DMS 273 (cell line): ENCODE data around the gene ESPL1.

Experiments
- DNase-seq: peaks from one replicate; lab custom pipeline; 2025; ENCODE audit not compliant: unreplicated experiment; lab: John Stamatoyannopoulos, UW

ESPL1 gene

DNA sequence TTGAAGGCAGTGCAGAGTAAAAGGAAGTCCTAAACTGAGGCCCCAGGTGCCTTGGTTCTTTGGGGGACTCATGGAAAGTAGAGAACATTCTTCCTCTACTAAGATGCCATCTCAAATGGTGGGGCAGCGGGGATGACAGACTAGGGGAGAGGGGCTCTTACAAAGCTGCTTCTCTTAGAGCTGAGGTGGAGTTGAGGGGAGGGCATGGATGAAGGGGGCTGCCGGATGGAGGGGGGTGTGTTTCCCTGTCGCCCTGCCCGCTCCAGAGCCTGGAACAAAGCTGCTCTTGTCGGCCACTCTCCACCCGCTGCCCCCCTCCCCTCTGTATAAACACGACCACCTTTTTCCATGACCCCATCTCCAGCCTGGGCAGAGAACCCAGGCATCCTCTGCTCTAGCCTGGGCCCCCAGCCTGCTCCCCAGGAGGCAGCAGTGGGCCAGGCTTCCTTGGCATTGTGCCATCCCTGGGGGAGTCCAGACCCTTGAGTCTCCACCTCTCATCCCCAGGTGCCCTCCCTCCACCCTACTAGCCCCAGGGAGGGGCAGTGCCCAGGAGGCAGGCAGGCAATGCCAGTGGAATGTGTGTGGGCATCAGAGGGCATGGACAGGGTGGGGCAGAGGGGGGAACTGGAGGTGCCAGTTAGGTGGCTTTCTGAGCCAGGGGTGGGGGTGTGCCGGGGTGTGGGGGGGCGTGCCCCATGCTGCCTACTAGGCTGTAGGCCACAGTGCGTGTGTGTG lies 37.8 kb upstream of the ESPL1 start:
- no peak for DNase-seq

DNA sequence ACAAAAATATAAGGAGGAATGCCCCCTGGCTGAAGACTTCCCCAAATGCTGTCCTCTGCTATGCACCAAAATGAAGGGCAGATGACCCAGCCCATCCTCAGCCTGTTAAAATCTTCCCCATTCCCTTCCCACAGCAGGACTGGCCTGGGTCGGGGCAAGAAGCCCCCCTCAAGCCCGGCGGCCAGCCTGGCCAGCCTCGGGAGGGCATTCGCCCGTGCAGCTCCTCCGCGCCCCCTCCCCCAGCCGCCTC lies 36.5 kb upstream of the ESPL1 start:
- DNase-seq: no peak

DNA sequence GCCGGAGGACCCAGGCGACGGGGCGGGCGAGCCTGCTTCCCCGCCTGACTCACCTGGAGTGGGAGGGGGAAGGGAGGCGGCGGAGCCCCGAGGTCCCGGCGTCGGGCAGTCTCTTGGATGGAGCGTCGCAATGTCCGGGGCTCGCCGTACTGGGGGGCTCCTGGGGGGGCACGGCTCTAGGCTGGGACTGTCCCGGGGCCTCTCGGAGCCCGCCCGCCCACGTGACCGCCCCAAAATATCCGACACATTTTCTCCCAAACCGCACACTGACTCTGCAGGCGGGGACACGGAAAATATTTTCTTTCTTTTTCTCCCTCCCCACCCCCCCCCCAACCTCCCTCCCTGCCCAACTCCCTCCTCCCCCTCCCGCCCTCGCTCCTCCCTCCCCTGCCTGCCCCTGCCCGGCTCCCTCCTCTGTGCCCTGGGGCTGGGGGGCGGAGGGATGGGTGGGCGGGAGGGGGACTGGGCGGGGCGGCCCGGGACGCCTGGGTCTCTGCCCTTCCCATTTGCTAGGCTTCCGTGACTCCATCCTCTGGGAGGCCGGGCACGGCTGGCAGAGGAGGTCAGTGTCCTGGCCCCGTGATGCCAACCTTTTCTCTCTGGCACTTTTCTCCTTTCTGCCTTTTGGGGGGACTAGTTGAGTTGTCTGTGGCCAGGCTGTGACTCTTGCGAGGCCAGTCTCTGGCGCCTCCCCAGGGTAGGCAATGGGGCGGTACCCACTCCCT lies 36.0 kb upstream of the ESPL1 start, which contains the start of gene RARG:
TSS of gene RARG (minus strand) at position 289 of the 725 bp plus-strand sequence. CDS start 4,664 bp downstream, outside the sequence.
- DNase-seq: peak; percentile 72

DNA sequence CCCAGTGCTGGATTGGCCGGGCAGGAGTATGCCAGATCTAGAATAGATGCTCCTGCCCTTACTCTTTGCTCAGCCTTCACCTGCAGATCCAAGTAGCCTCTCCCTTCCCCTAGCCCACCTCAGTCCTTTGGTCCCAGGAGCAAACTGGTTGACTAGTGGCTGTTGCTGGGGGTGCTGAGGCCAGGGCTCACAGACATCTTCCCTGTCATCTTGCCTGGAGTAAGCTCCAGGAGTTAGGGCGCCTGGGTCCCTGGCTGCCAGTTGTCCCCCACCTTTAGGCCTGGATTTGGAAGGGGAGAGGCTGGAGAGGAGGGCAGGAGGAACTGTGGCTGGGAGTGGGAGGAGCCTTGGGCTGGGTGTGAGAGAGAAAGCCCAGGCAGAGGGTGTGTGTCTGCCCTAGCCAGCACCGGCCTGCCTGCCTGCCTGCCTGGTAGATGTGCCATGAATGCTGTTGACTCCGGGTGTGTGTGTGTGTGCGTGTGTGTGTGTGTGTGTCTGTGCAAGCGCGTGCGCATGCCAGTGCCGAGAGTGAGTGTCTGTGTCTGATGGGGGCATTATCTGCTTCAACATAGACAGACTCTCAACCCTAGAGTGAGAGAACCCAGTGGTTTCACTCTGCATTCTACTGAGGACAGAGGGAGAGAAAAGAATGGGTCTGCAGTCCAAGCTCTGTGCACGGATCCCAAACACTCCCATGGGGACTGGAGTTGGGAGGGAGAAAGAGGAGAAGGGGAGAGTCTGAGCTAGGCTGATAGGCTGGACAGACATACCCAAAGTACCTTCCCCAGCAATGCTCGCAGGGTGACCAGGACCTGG lies 35.2 kb upstream of the ESPL1 start:
- peak; percentile 49 for DNase-seq

DNA sequence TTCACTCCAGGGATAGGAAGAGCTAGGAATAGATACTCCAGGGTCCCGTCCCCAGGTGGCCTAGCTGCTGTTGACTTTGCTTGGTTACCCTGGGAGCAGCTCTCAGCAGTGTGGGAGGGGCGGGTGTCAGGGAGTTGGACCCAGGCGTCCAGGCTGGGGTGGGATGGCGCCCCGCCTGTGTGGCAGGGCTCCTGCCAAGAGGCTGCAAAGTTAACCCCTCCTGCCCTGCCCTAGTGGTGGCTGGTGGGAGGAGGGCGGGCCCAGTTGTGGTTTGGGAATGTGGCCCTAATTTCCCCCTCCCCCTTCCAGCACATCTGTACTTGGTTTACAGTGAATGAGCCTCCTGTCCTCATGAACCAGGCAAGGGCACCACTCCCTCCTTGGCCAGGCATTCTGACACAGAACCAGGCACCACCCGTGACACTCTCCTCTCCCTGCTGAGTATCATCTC lies 34.4 kb upstream of the ESPL1 start:
- DNase-seq: no peak

DNA sequence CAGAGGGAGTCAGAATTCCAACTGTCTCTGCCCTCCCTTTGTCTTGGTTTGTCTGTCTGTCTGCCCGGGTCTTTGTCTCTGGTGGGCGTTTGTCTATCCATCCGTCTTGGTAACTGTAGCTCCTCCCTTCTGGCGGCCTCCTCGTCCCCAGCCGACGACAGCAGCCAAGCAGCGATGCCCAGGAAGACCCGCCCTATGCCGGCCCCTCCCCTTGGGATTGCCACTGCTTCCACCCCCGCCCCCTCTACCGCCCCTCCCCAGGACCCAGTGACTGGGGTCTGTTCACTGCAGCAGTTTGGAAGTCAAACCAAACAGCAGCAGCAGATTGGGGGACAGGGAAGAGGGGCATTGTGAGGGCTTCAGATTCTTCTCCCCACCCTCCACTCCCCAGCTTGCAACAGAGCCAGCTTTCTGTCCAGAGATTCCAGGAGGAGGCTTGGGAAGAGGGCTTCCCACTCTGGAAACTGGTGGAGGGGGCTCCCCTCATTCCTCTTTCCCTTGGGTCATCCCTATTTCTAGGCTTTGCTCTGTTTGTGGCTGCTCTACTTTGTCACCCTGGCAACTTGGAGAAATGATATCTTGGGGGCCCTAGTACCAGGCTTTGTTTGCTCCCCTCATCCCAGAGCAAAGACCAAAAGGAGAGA lies 33.7 kb upstream of the ESPL1 start:
- DNase-seq: peak; percentile 34

DNA sequence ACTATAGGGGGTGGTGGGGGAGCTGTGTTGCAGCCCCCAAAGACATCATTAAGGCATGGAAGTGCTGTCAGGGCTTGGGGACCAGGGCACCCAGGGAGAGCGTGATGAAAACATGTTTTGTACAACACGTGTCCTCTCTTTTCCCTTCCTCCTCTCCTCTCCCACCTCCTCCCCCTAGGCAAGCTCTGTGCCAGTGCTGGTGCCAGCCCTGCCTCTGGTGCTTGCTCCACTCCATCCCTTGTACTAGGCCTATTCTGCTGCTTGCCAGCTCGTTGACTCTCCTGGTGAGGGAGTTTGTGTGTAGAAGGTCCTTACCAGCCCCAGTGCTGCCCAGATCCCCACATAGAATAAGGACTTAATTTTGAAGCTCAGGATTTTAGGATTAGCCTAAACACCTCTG lies 32.9 kb upstream of the ESPL1 start:
- no peak for DNase-seq

DNA sequence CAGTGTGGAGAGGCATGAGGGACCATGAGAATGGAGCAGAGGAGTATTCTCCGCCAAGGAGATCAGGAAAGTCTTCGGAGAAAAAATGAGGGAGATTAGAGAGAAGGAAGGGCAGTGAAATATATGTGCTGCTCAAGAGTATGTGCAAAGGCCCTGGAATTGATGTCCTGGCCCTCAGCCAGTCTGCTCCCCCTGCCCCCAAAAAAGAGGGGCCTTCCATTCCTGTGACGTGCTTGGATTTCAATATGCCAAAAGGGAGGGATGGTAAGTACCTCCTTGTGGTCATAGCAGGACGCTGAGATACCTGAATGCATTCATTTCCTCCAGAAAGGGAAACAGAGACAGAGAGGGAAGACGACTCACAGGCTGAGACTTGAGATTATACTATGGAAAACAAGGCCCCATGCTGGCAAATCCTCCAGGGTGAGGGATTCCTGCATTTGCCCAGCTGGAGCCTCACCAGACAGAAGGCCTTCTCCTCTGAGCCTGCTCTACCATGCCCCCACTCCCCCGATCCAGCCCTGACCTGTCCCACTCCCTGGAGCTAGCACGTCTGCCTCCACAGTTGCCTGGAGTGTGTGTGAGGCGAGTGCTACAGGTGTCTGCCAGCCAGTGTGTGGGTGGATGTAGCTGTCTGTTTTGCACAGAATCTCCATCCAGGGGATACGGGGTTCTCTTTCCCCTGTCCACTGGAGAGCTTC lies 32.2 kb upstream of the ESPL1 start:
- DNase-seq: peak; percentile 65

DNA sequence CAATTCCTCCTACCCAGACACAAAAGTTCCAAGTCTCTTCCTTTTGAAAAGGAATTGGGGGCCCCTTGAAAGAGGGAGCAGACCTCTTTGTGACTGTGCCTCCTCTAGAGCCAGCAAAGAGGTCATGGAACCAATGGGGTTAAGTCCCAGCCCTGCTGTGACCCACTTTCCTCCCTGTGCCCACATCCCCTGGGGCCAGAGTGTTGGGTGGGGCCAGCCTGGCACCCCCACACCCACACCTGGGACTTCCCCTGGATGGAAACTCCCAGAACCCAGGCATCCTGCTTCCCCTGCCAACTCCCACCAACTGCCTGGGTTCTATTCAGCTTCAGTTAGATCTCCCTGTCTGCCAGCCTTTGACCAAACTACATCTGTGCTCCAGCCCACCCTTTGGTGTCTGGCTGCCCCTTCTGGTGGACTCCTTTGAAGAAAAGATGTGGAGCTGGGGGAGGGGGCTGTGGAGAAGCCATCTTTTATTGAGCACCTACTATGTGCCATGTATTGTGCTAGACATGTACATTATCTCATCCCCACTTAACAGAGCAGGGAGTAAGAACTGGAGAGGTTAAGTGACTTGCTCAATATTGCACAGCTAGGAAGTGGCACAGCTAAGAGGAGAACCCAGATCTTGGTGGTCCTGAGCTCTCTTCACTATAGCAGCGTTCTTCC lies 31.5 kb upstream of the ESPL1 start:
- DNase-seq: no peak

DNA sequence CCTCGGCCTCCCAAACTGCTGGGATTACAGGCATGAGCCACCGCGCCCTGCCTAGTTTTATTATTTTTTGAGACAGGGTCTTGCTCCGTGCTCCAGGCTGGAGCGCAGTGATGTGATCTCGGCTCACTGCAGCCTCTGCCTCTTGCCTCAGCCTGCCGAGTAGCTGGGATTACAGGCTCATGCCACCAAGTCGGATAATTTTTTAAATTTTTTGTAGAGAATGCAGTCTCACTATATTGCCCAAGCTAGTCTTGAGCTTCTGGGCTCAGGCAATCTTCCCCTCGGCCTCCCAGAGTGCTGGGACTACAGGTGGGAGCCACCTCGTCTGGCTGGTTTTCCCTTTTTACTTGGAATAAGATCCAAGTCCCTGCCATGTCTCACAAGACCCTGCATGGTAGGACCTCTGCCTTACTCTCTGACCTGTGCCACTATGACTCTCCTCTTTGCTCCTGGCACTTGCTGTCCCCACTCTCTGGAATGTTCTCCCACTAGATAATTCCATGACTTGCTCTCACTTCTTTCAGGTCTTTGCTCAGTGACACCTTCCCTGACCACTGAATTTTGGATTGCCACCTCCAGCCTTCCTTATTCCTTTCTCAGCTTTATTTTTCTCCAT lies 28.3 kb upstream of the ESPL1 start:
- no peak for DNase-seq

DNA sequence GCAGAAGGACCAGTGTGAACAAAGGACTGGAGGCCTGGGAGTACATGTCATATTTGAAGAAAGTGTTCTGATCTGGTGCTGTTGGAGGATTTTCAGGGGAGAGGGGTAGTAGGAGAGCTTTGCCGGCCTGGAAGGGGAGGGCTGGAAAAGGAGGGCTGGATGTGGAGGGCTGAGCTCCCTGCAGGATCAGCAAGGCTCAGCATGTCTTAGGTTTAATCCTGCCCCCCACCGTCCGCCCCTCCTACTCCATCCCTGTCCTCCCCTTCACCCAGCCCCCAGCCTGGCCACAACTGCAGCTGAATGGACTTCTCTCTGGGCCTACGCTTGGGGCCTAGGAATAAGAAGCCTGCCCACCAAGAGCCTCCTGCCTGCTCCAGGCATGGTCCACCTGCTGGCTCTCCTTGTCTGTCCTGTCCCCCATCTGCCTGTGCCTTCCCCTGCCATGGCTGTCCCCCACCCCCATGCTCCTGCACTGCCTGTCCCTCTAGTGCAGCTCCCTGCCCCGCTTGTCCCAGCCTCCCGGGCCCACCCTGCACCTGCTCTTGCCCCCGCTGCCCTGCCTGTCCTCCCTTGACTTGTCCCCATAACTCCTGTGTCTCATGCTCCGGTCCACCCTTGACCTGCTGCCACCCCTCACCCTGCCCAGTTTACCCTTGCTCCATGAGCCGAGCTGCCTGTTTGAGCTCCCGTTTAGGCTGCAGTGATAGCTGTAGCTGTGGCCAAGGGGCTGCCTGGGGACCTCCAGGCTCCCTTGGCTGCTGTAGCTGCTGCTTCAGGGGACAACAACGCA lies 26.3 kb upstream of the ESPL1 start:
- no peak for DNase-seq

DNA sequence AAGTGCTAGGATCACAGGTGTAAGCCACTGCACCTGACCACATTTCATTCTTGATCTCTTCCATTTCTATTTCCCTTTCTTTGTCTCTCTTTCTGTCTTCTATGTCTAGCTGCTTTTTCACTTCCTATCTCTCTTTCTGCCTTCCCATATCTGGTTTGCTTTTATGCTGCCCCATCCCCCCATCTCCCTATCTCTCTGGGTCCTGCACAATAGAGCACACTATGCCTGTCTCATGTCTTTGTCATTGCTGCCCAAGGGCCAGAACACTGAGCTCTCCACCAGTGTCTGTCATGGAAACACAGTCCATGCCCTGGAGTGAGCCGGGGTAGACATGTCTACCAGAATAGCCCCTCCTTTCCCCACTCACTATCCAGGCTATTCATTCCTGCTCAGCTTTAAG lies 23.8 kb upstream of the ESPL1 start:
- no peak for DNase-seq

DNA sequence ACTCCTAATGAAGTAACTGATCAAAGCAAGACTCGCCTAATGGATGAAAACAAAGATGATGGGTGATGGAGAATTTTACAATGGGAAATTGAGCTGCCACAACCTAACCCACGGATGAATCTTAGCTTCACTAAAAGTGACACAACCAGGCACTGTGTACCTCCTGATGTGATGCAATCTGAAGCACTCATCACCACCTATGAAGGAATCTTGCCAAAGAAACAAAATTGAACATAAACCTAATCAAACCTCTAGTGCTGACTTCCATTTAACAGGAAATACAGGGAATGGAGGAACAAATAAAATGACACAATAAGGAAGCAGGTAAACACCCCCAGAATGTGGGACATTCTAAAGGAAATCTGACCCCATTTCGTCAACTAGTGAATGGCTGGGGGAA lies 22.8 kb upstream of the ESPL1 start:
- no peak for DNase-seq

DNA sequence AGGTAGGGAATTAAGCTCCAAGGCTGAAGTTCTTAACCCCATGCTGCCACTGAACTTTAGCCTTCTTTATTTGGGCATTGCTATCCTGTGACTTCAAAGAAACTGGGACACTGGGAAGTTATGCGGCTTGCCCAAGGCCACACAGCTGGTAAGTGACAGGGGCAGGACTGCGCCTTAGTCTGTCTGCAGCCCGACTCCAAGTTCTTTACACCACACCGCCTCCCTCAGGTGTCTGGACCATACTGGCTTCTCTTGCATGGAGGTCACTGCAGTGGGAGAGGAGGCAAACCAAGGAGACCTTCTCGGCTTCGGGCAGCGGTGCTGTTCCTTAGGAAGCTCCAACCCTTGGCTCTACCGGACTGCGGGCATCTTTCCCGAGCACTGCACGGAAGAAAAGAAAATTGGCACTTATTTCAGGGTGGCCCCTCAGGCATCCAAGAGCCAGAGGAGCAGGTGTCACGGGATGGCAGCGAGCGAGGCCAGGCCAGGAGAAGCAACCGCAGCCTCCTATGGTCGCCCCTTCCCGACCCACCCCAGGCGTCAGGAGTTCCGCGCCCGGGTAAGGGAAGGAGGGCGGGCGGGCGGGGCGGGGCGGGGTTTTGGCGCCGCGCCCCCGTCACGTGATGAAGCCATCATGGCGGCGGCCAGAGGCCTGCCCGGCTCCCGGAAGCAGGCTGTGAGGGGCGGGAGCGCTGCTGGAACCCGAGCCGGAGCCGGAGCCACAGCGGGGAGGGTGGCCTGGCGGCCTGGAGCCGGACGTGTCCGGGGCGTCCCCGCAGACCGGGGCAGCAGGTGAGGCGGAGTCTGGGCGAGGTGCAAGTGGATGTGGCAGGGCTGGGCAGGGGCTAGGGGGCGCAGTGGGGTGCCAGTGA lies 16.4 kb upstream of the ESPL1 start:
- peak; percentile 88 for DNase-seq

DNA sequence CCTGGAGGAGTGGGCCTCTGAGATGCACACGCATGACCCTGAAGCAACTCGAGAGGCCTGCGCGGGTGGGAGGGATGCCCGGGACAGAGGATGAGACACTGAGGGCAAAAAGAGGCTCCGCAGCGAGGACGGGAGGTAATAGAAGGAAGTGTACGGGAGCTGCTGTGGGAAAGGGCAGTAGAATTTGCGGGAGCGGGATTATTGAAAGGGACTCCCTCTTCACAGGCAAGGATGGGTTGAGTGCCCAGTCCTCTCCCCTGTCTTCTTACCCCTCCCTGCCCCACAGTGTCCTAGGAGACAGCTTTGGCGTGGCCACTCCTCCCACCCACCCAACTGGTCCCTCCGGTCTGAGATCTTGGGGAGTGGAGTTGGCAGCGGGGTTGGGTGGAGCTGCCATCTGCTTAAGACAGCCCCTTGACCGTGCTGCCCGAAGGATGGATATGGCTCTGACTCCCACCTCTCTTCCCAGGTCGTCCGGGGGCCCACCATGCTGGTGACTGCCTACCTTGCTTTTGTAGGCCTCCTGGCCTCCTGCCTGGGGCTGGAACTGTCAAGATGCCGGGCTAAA lies 15.7 kb upstream of the ESPL1 start:
- DNase-seq: peak; percentile 65

DNA sequence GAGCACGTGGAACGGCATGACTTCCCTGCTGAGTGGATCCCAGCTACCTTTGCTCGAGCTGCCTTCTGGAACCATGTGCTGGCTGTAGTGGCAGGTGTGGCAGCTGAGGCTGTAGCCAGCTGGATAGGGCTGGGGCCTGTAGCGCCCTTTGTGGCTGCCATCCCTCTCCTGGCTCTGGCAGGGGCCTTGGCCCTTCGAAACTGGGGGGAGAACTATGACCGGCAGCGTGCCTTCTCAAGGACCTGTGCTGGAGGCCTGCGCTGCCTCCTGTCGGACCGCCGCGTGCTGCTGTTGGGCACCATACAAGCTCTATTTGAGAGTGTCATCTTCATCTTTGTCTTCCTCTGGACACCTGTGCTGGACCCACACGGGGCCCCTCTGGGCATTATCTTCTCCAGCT lies 14.8 kb upstream of the ESPL1 start:
- no peak for DNase-seq

DNA sequence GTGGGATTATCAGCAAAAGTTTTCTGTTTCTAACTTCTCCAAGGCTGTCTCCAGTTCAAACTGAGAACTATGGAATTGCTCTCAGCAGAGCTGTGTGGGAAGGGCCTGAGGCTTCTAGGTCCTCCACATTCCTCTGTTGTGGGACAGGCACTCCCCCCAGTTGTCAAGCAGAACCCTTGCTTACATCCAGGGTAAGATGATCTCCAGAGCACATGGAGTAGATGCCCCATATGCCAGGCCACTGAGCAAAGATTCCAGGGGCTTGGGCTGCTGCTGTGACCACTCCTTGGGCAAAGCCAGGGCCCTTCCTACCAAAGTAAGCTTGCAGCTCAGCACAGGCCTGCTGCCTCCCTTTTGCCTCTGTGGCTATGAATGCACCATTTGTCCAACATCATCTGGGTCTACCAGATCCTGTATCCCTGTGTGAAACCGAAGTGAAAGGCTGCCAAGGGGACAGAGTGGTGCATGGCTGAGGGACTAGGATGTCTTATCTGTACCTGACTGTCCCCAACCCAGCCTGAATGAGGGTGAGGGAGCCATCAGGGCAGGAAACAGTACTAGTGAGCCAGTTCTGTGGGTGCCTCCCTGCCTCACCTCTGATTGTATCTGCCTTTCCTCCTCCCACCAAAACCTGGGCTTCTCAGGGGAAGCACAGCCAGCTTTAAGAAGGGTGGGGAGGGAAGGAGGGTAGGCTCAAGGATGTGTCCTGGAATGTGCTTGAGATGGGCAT lies 13.1 kb upstream of the ESPL1 start:
- DNase-seq: no peak
